ENCODE measurements around the gene DPP8.
"Not testable (repeated sequence)": the region's sequence is repeated elsewhere in the genome, so short reads cannot be mapped to it uniquely, and the experiment has no call there.

The DPP8 gene

GRCh38 chr15:65460741-65461347, 56.6 kb downstream of the DPP8 start:
- TF ChIP-seq CTCF (IDR thresholded peaks at IDR 0.05; ENCODE audit: insufficient read depth, low read depth, low read length, missing control alignments) = no peak
- peak; percentile 41 for DNase-seq (ENCODE audit: low read depth)
- H3K4me3 ChIP-seq (ENCODE audit: low read depth, low read length) = no peak overlapping the region

- DNase-seq (ENCODE audit: low read depth); H3K4me3 ChIP-seq (ENCODE audit: low read depth, low read length): not testable (repeated sequence)
Measured at GRCh38 chr15:65455256-65455655, 62.2 kb downstream of the DPP8 start.

DNA sequence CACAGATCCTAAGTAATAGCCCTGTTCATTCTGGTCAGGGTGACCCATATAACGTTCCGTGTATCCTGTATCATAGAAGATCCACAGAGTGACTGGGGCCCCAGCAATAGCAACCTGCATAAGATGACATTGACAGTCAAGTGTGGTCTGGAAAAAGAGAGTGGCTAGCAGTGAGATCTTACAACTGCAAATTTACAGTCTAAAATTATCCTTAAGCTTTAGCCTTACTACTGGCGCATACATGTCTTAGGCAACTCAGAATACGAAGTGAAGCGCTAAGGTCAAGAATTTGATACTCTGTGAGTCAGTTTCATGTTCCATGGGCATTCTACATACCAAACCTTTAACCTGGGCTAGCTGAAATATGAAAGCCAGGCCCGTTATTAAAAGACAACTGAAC, 65.5 kb downstream of the DPP8 start:
- no peak overlapping the region for H3K4me3 ChIP-seq (ENCODE audit: low read depth, low read length)
- no peak for TF ChIP-seq CTCF (IDR thresholded peaks at IDR 0.05; ENCODE audit: insufficient read depth, low read depth, low read length, missing control alignments)
- DNase-seq (ENCODE audit: low read depth) = no peak

- no peak for TF ChIP-seq CTCF (IDR thresholded peaks at IDR 0.05; ENCODE audit: insufficient read depth, low read depth, low read length, missing control alignments)
- DNase-seq (ENCODE audit: low read depth) = no peak
- no peak overlapping the region for H3K4me3 ChIP-seq (ENCODE audit: low read depth, low read length)
Measured at GRCh38 chr15:65450556-65450955, 66.9 kb downstream of the DPP8 start.

- TF ChIP-seq CTCF (IDR thresholded peaks at IDR 0.05; ENCODE audit: insufficient read depth, low read depth, low read length, missing control alignments) = no peak
- H3K4me3 ChIP-seq (ENCODE audit: low read depth, low read length) = no peak overlapping the region
- no peak for DNase-seq (ENCODE audit: low read depth)
Measured at GRCh38 chr15:65447145-65447544, 70.3 kb downstream of the DPP8 start.

GRCh38 chr15:65434201-65434600, 83.3 kb downstream of the DPP8 start:
- no peak overlapping the region for H3K4me3 ChIP-seq (ENCODE audit: low read depth, low read length)
- no peak for DNase-seq (ENCODE audit: low read depth)
- no peak for TF ChIP-seq CTCF (IDR thresholded peaks at IDR 0.05; ENCODE audit: insufficient read depth, low read depth, low read length, missing control alignments)

- TF ChIP-seq CTCF (IDR thresholded peaks at IDR 0.05; ENCODE audit: insufficient read depth, low read depth, low read length, missing control alignments) = no peak
- H3K4me3 ChIP-seq (ENCODE audit: low read depth, low read length) = no peak overlapping the region
- DNase-seq (ENCODE audit: low read depth) = no peak
Measured at GRCh38 chr15:65431731-65432130, 85.8 kb downstream of the DPP8 start.
